Neural progenitor cell (in vitro differentiated cells): ENCODE measurements around the gene TMEM179B.

Experiments
- CTCF ChIP-seq: fragments of 200-600 bp; sonication (generic); IDR thresholded peaks from 2 replicates; pipeline ENCODE4 v1.5.1; 2017; ENCODE audit warnings: antibody characterized with exemption, mild to moderate bottlenecking
- EZH2 ChIP-seq: fragments of 200-600 bp; sonication (generic); IDR thresholded peaks from 2 replicates; pipeline ENCODE4 v1.6.1; 2017; ENCODE audit warnings: antibody characterized with exemption, mild to moderate bottlenecking, moderate library complexity

GRCh38 chr11:62810748-62811147 lies 23.5 kb downstream of the TMEM179B start:
- TF ChIP-seq CTCF (no peak), EZH2 (no peak)
